CD4-positive, alpha-beta T cell treated with Interleukin-4 for 1 hour (primary cell): Measurements from ENCODE around the gene ACER3.
"Not testable (repeated sequence)": the region's sequence is repeated elsewhere in the genome, so short reads cannot be mapped to it uniquely, and the experiment has no call there.

Experiments used
- DNase-seq, 2 donors: peaks; one replicate each; pipeline ENCODE4 v3.0.0-alpha.2; 2020 to 2022

ACER3 gene

GRCh38 chr11:76860539-76861475 lies at the start of gene ACER3:
ACER3 (plus strand) TSS chr11:76860918; CDS start chr11:76860977, 59 bp downstream.
- peak; percentile 85 to 89 for DNase-seq

- no peak for DNase-seq
Observed at GRCh38 chr11:76811259-76811658, 49.5 kb upstream of the ACER3 start.

GRCh38 chr11:76814414-76814813 lies 46.3 kb upstream of the ACER3 start:
- DNase-seq = no peak

GRCh38 chr11:76815678-76816077 lies 45.0 kb upstream of the ACER3 start:
- DNase-seq = not testable (repeated sequence)

GRCh38 chr11:76820184-76820566 lies 40.5 kb upstream of the ACER3 start:
- no peak for DNase-seq

GRCh38 chr11:76821396-76821795 lies 39.3 kb upstream of the ACER3 start:
- DNase-seq = not testable (repeated sequence)

GRCh38 chr11:76822406-76822805 lies 38.3 kb upstream of the ACER3 start:
- no peak for DNase-seq

GRCh38 chr11:76823481-76824028 lies 37.2 kb upstream of the ACER3 start:
- DNase-seq = no peak

- no peak for DNase-seq
Observed at GRCh38 chr11:76824083-76824939, 36.4 kb upstream of the ACER3 start.

GRCh38 chr11:76824980-76825725 lies 35.6 kb upstream of the ACER3 start:
- DNase-seq = no peak

GRCh38 chr11:76825726-76826396 lies 34.9 kb upstream of the ACER3 start:
- DNase-seq = no peak

- not testable (repeated sequence) for DNase-seq
Observed at GRCh38 chr11:76826508-76826907, 34.2 kb upstream of the ACER3 start.

GRCh38 chr11:76827005-76827404 lies 33.7 kb upstream of the ACER3 start:
- DNase-seq = not testable (repeated sequence)

- no peak for DNase-seq
Observed at GRCh38 chr11:76830639-76831327, 29.9 kb upstream of the ACER3 start.

GRCh38 chr11:76831686-76832310 lies 28.9 kb upstream of the ACER3 start:
- DNase-seq = no peak

- no peak for DNase-seq
Observed at GRCh38 chr11:76832361-76832760, 28.4 kb upstream of the ACER3 start.

- DNase-seq = no peak
Observed at GRCh38 chr11:76834151-76834550, 26.6 kb upstream of the ACER3 start.

GRCh38 chr11:76835036-76835435 lies 25.7 kb upstream of the ACER3 start:
- no peak for DNase-seq

GRCh38 chr11:76835928-76836612 lies 24.6 kb upstream of the ACER3 start:
- no peak for DNase-seq

- DNase-seq = no peak
Observed at GRCh38 chr11:76836613-76837291, 24.0 kb upstream of the ACER3 start.
